ENCODE measurements around the gene PLEKHA7.

DNA sequence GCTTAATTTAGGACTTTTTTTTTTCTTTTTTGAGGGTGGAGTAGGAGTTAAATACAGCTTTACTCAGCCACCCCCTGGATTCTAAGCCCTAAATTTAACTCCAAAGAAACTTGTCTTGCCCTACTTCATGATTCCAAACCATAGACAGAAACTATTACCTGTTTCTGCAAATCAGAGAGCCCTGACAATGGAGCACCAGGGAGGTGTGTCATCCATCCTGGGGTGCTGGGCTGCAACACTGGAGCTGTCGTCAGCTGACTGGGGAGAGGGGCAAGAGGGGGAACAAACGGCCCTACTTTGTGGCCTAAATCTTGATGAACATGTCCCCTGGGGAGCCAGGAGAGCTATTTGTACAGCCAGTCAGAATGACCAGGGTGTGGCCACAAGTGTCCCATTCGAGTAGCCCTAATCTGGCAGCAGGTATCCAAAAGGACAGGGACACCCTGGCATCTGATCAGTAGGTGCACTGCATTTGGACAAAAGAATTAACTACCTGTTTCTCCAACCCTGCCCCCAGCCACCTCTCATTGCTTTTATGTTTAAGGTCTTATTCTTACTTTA lies 50.8 kb downstream of the PLEKHA7 start:
- TF ChIP-seq, protein P1, sequence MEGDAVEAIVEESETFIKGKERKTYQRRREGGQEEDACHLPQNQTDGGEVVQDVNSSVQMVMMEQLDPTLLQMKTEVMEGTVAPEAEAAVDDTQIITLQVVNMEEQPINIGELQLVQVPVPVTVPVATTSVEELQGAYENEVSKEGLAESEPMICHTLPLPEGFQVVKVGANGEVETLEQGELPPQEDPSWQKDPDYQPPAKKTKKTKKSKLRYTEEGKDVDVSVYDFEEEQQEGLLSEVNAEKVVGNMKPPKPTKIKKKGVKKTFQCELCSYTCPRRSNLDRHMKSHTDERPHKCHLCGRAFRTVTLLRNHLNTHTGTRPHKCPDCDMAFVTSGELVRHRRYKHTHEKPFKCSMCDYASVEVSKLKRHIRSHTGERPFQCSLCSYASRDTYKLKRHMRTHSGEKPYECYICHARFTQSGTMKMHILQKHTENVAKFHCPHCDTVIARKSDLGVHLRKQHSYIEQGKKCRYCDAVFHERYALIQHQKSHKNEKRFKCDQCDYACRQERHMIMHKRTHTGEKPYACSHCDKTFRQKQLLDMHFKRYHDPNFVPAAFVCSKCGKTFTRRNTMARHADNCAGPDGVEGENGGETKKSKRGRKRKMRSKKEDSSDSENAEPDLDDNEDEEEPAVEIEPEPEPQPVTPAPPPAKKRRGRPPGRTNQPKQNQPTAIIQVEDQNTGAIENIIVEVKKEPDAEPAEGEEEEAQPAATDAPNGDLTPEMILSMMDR (optimal IDR thresholded peaks at IDR 0.05 in 1 of 3, IDR thresholded peaks at IDR 0.05 in 1 of 3, conservative IDR thresholded peaks at IDR 0.05 in 1 of 3; ENCODE audit: extremely low read depth in 1 of 3, insufficient read depth in 2 of 3, low read length in 3 of 3): no peak
- no peak for TF ChIP-seq EZH2 (IDR thresholded peaks at IDR 0.05; ENCODE audit: low read length)

Measured in keratinocyte (primary cell).